SK-N-SH (cell line): ENCODE results near the gene ELOVL2.

Experiments used
- CHD2 ChIP-seq: fragments of 150-350 bp; IDR thresholded peaks from 2 replicates; pipeline ENCODE4 v1.6.1; 2018; ENCODE audit warnings: low read length; ENCODE audit not compliant: partially characterized antibody
- CTCF ChIP-seq: fragments of 200-600 bp; sonication (generic); IDR thresholded peaks from 2 replicates; pipeline ENCODE4 v1.6.1; 2017; ENCODE audit warnings: antibody characterized with exemption, mild to moderate bottlenecking, moderate library complexity
- MXI1 ChIP-seq: IDR thresholded peaks from 2 replicates; pipeline ENCODE4 v1.6.1; 2012; ENCODE audit warnings: mild to moderate bottlenecking, low read depth, low read length, improper control_type of control experiment
- PBX3 ChIP-seq: IDR thresholded peaks from 2 replicates; pipeline ENCODE4; 2012
- POLR2AphosphoS5 ChIP-seq: IDR thresholded peaks from 2 replicates; pipeline ENCODE4 v1.6.1; 2012; ENCODE audit warnings: low read depth, low read length
- RXRA ChIP-seq: IDR thresholded peaks from 2 replicates; pipeline ENCODE4 v1.4.0; 2012; ENCODE audit warnings: low read depth, mild to moderate bottlenecking, borderline replicate concordance
- TEAD4 ChIP-seq: IDR thresholded peaks from 2 replicates; pipeline ENCODE4 v1.4.0; 2012; ENCODE audit warnings: mild to moderate bottlenecking, borderline replicate concordance; ENCODE audit not compliant: insufficient read depth
- USF2 ChIP-seq: fragments of 150-350 bp; IDR thresholded peaks from 2 replicates; pipeline ENCODE4 v1.6.1; 2017; ENCODE audit warnings: antibody characterized with exemption, low read length, low read depth, borderline replicate concordance
- YY1 ChIP-seq: IDR thresholded peaks from 2 replicates; pipeline ENCODE4 v1.4.0; 2012; ENCODE audit warnings: low read depth, mild to moderate bottlenecking

- TF ChIP-seq TEAD4: no peak
- no peak for TF ChIP-seq CTCF
- TF ChIP-seq YY1: no peak
- TF ChIP-seq POLR2AphosphoS5: no peak
- TF ChIP-seq RXRA: no peak
- TF ChIP-seq MXI1: no peak
- no peak for TF ChIP-seq PBX3
- no peak for TF ChIP-seq CHD2
- no peak for TF ChIP-seq USF2
Observed at GRCh38 chr6:11002176-11002575, 41.9 kb downstream of the ELOVL2 start.
